ENCODE data around the gene RPL21.

RPL21 gene

DNA sequence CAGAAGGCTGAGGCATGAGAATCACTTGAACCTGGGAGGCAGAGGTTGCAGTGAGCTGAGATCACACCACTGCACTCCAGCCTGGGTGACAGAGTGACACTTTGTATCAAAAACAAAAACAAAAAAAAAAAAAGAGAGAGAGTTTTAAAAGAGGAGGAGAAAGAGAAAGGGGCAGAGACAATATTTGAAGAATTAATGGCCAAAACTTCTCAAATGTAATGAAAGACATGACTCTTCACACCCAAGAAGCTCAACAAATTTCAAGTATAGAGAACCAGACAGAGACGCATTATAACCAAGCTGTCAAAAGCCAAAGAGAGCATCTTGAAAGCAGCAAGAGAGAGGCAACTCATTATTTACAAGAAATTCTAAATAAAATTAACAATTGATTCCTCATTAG lies 42.8 kb upstream of the RPL21 start:
- TF ChIP-seq RAD21 (IDR thresholded peaks at IDR 0.05; ENCODE audit: low read depth) (no peak), FOXM1 (IDR thresholded peaks at IDR 0.05; ENCODE audit: borderline replicate concordance, low read depth) (no peak), TEAD4 (IDR thresholded peaks at IDR 0.05) (no peak), NFIC (IDR thresholded peaks at IDR 0.05) (no peak), TAF1 (IDR thresholded peaks at IDR 0.05; ENCODE audit: low read depth) (no peak), EP300 (IDR thresholded peaks at IDR 0.05; ENCODE audit: borderline replicate concordance) (no peak), YY1 (IDR thresholded peaks at IDR 0.05; ENCODE audit: low read depth) (no peak), CEBPB (IDR thresholded peaks at IDR 0.05) (no peak), EGR1 (IDR thresholded peaks at IDR 0.05) (no peak), TCF12 (IDR thresholded peaks at IDR 0.05; ENCODE audit: low read depth) (no peak), CREB1 (IDR thresholded peaks at IDR 0.05; ENCODE audit: low read depth) (no peak), ZBTB7A (IDR thresholded peaks at IDR 0.05; ENCODE audit: low read depth) (no peak)
- TF ChIP-seq, protein P1, sequence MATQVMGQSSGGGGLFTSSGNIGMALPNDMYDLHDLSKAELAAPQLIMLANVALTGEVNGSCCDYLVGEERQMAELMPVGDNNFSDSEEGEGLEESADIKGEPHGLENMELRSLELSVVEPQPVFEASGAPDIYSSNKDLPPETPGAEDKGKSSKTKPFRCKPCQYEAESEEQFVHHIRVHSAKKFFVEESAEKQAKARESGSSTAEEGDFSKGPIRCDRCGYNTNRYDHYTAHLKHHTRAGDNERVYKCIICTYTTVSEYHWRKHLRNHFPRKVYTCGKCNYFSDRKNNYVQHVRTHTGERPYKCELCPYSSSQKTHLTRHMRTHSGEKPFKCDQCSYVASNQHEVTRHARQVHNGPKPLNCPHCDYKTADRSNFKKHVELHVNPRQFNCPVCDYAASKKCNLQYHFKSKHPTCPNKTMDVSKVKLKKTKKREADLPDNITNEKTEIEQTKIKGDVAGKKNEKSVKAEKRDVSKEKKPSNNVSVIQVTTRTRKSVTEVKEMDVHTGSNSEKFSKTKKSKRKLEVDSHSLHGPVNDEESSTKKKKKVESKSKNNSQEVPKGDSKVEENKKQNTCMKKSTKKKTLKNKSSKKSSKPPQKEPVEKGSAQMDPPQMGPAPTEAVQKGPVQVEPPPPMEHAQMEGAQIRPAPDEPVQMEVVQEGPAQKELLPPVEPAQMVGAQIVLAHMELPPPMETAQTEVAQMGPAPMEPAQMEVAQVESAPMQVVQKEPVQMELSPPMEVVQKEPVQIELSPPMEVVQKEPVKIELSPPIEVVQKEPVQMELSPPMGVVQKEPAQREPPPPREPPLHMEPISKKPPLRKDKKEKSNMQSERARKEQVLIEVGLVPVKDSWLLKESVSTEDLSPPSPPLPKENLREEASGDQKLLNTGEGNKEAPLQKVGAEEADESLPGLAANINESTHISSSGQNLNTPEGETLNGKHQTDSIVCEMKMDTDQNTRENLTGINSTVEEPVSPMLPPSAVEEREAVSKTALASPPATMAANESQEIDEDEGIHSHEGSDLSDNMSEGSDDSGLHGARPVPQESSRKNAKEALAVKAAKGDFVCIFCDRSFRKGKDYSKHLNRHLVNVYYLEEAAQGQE (IDR thresholded peaks at IDR 0.05; ENCODE audit: low read depth), result no peak
- TF ChIP-seq, protein P2, sequence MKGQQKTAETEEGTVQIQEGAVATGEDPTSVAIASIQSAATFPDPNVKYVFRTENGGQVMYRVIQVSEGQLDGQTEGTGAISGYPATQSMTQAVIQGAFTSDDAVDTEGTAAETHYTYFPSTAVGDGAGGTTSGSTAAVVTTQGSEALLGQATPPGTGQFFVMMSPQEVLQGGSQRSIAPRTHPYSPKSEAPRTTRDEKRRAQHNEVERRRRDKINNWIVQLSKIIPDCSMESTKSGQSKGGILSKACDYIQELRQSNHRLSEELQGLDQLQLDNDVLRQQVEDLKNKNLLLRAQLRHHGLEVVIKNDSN (IDR thresholded peaks at IDR 0.05), result no peak
- TF ChIP-seq, protein P3, sequence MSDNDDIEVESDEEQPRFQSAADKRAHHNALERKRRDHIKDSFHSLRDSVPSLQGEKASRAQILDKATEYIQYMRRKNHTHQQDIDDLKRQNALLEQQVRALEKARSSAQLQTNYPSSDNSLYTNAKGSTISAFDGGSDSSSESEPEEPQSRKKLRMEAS (IDR thresholded peaks at IDR 0.05), result no peak

DNA sequence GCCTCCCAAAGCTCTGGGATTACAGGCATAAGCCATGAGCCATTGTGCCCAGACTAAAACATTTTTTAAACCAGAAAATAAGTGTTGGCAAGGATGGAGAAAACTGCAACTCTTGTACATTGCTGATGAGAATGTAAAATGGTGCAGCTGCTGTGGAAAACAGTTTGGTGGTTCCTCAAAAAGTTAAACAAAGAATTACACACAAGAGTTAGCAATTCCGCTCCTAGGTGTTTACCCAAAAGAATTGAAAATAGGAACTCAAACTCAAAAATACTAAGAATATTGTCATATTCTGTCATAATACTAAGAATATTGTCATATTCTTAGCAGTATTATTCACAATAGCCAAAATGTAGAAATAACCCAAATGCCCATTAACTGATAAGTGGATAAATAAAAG lies 40.1 kb upstream of the RPL21 start:
- TF ChIP-seq YY1 (IDR thresholded peaks at IDR 0.05; ENCODE audit: low read depth) (no peak), FOXM1 (IDR thresholded peaks at IDR 0.05; ENCODE audit: borderline replicate concordance, low read depth) (no peak)

DNA sequence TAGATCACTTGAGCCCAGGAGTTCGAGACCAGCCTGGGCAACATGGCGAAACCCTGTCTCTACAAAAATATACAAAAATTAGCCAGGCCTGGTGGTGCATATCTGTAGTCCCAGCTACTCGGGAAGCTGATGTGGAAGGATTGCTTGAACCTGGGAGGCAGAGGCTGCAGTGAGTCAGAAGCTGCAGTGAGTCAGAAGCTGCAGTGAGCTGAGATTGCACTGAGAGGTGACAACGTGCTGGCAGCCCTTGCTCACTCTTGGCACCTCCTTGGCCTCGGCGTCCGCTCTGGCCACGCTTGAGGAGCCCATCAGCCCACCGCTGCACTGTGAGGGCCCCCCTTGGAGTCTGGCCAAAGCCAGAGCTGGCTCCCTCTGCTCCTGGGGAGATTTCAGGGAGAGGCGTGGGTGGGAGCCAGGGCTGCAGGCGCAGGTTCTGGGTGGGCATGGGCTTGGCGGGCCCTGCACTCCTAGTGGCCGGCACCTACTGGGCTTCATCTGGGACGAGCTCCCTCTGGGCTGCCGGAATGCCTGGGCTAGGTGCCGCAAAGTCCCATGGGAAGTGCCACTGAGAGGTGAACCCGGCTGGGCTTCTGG lies 39.5 kb upstream of the RPL21 start:
- TF ChIP-seq CREB1 (IDR thresholded peaks at IDR 0.05; ENCODE audit: low read depth) (no peak), TCF12 (IDR thresholded peaks at IDR 0.05; ENCODE audit: low read depth) (no peak), FOXM1 (IDR thresholded peaks at IDR 0.05; ENCODE audit: borderline replicate concordance, low read depth) (no peak), ZBTB7A (IDR thresholded peaks at IDR 0.05; ENCODE audit: low read depth) (no peak), EP300 (IDR thresholded peaks at IDR 0.05; ENCODE audit: borderline replicate concordance) (no peak), TEAD4 (IDR thresholded peaks at IDR 0.05) (no peak), NFIC (IDR thresholded peaks at IDR 0.05) (no peak), YY1 (IDR thresholded peaks at IDR 0.05; ENCODE audit: low read depth) (no peak), EGR1 (IDR thresholded peaks at IDR 0.05) (no peak), TAF1 (IDR thresholded peaks at IDR 0.05; ENCODE audit: low read depth) (no peak), RAD21 (IDR thresholded peaks at IDR 0.05; ENCODE audit: low read depth) (no peak), CEBPB (IDR thresholded peaks at IDR 0.05) (no peak)
- TF ChIP-seq, protein P3 (IDR thresholded peaks at IDR 0.05), result no peak
- TF ChIP-seq, protein P1 (IDR thresholded peaks at IDR 0.05; ENCODE audit: low read depth), result no peak
- TF ChIP-seq, protein P2 (IDR thresholded peaks at IDR 0.05), result no peak

DNA sequence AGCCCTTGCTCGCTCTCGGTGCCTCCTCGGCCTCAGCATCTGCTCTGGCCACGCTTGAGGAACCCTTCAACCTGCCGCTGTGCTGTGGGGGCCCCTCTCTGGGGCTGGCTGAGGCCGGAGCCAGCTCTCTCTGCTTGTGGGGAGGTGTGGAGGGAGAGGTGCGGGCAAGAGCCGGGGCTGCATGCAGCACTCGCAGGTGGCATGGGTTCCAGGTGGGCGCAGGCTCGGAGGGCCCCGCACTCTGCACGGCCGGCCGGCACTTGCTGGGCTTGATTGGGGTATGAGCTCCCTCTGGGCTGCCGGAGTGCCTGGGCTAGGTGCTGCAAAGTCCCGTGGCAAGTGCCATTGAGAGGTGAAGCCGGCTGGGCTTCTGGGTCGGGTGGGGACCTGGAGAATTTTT lies 31.7 kb upstream of the RPL21 start:
- no peak for TF ChIP-seq TCF12 (IDR thresholded peaks at IDR 0.05; ENCODE audit: low read depth)
- TF ChIP-seq NFIC (IDR thresholded peaks at IDR 0.05), result no peak
- no peak for TF ChIP-seq TEAD4 (IDR thresholded peaks at IDR 0.05)

DNA sequence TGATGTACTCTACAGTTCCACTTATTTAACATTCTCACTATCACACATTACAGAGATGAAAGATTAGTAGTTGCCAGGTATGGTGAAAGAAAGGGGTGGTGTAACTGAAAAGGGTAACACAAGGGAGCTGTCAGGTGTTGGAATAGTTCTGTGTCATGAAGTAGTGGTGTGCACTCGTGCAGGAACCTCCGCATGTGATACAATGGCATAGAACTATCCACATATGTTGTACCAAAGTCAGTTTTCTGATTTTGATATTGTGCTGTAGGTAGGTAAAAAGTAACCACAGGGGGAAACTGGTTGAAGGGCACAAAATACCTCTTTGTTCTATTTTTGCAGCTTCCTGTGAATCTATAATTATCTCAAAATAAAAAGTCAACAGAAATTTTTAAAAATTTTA lies 24.4 kb upstream of the RPL21 start:
- TF ChIP-seq NFIC (IDR thresholded peaks at IDR 0.05), result no peak
- no peak for TF ChIP-seq FOXM1 (IDR thresholded peaks at IDR 0.05; ENCODE audit: borderline replicate concordance, low read depth)
- TF ChIP-seq, protein P2 (IDR thresholded peaks at IDR 0.05), result no peak
- no peak for TF ChIP-seq TCF12 (IDR thresholded peaks at IDR 0.05; ENCODE audit: low read depth)
- no peak for TF ChIP-seq CREB1 (IDR thresholded peaks at IDR 0.05; ENCODE audit: low read depth)

DNA sequence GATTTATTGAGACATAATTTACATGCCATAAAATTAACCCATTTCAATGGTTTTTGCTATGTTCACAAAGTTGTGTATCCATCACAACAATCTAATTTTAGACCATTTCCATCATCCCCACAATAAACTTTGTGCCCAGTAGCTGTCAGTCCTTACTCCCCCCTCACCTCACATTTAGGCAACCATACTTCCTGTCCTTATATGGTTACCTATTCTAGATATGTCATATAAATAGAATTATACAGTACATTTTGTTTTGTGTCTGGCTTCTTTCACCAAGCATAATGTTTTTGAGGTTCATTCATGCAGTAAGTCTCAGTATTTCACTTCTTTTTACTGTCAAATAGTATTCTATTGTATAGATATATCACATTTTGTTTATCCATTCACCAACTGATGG lies 23.2 kb upstream of the RPL21 start:
- TF ChIP-seq CEBPB (IDR thresholded peaks at IDR 0.05), result no peak

Measured in Ishikawa (cell line).